Pancreas (tissue), 10 donors: ENCODE measurements around the gene CHMP6. TPM values are rescaled to one million over a fixed set of nuclear protein-coding genes. Genes with fewer than 3 reads are reported as not detected.

Experiments
- ATAC-seq, 4 donors: fragments of 200-7000 bp; cut with Tn5 transposase; one replicate each; pipeline versions ENCODE4 v1.8.0 to v1.9.1; 2020; ENCODE audit warnings: mild to moderate bottlenecking in 4 of 4, moderate library complexity in 4 of 4
- DNase-seq, 6 donors: peaks; one replicate each; pipeline ENCODE4 v3.0.0-alpha.2; 2020
- FAIRE-seq: peaks from 2 replicates; lab custom pipeline; 2012; peaks lifted over from hg19 to GRCh38; lab: Jason Lieb, UNC
- H3K27ac ChIP-seq, 4 donors: fragments of 200-600 bp; sonication (generic); 1 replicate in 3 of 4; 2 replicates in 1 of 4; pipeline versions ENCODE4 v1.5.0 to v1.8.0; 2020
- H3K27me3 ChIP-seq, 4 donors: fragments of 200-600 bp; one replicate each; pipeline ENCODE4 v1.8.0; 2021
- H3K36me3 ChIP-seq, 3 donors: fragments of 200-600 bp; sonication (generic) in 1 of 3; one replicate each; pipeline versions ENCODE4 v1.5.0 to v1.8.0; 2020 to 2021
- H3K4me1 ChIP-seq, 3 donors: fragments of 200-600 bp; one replicate each; pipeline ENCODE4 v1.8.0; 2021
- H3K4me3 ChIP-seq, 4 donors: fragments of 200-600 bp; sonication (generic) in 2 of 4; one replicate each; pipeline versions ENCODE4 v1.5.0 to v1.8.0; 2020 to 2021
- H3K9me3 ChIP-seq, 4 donors: fragments of 200-600 bp; one replicate each; pipeline ENCODE4 v1.8.0; 2021
- WGBS, 2 donors: extraction: QIAGEN DNeasy Blood & Tissue Kit; methylation state at CpG; one replicate each; pipeline ENCODE4 v1.1.7; 2013; 5-methylcytosine and 5-hydroxymethylcytosine counted together
- intact Hi-C, 3 donors: fragments of 100-400 bp; cut with DNase I; formaldehyde crosslinking; loops; one replicate each; pipeline versions ENCODE4 v1.11.1 to v1.14.2; 2022
- polyA plus RNA-seq, 2 donors: library from polyadenylated mRNA; stranded (reverse); fragments of 200-250 nt; gene quantifications; one replicate each; pipeline ENCODE4 v1.2.3, GENCODE V29; 2013
- total RNA-seq, 6 donors: library from RNA; stranded (reverse); fragmentation: NEBNext Ultra II Directional in 4 of 6; extraction: Animal tissue kit (Norgen Biotek cat#: 25700) in 4 of 6; gene quantifications; one replicate each; pipeline versions ENCODE4 v1.2.1 to v1.2.4, GENCODE V29; 2021 to 2023
- TF ChIP-seq, protein P1 (sequence below), 4 donors: fragments of 200-600 bp; sonication (generic) in 3 of 4; IDR thresholded peaks; one replicate each; pipeline versions ENCODE4 v1.5.0 to v1.8.0; 2021; ENCODE audit warnings: antibody characterized with exemption in 4 of 4
- donor health status: healthy with polysubstance abuse.
- donor health status: DM: no; HTN: no; CAD: no; lungs with moderate emphysema.
- donor health status: DM: no; HTN: no; CAD: no.
- donor health status: control.
- donor health status: control.
- donor health status: Bipolar disorder and iron deficiency.
- donor health status: DM: yes; HTN: yes; CAD: no.
- donor health status: DM: no; HTN: no; CAD: no.
- donor health status: DM: no; HTN: no; CAD: no.
- donor health status: DM: yes; HTN: yes; CAD: no.

CHMP6 gene
- total and polyA plus RNA-seq, 8 donors, result 9.5 to 30.8 (median 13.8) TPM

DNA sequence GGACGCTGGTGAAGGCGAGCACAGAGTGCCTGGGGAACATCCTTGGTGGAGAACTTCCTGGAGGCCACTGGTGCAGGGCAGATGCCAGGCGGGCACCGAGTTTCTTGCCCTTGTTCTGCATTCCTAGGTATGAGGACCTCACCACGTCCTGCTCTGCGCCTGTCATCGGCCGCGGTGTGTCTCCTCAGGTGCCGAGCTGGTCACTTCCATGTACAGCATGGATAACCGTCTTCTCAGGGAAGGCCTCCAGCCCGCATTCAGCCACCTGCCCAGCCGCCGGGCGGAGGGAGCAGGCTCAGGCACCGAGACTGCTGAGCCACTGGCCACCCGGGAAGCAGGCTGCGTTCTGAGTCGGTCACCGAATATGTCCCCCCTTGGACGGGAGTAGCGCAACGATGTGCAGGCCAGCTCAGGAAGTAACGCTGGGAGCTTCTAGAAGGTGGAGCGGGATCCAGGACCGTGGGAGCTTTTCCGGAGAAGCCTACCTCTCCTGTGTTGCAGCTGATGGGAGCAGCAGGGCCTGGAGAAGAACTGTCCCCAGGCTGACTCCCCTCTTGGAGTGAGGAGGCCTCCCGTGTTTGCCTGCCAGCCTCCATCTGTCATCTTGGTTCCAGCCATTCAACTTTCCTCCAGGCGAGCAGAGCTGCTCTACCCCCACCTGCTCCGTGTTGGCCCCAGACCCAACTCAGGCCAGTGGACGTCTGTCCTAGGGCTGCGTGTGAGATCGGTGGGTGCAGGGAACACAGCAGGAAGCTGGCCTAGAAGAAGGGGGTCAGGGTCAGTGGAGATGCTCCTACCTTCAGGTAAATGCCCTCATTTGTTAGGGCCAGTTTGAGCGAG lies 41.2 kb downstream of the CHMP6 start:
- Histone ChIP-seq H3K9me3 (no peaks in the 10 kb centered on the region), H3K4me1 (peaks cover 2 to 14% (median 11%) of the 10 kb centered on the region in 3 donors), H3K36me3 (no peaks in the 10 kb centered on the region), H3K27ac (no peak overlapping the region), H3K4me3 (no peak overlapping the region), H3K27me3 (no peaks in the 10 kb centered on the region)
- 87 to 88% methylated on average over 34 of the region's 34 CpGs for WGBS, 2 donors
- FAIRE-seq, result no peak
- TF ChIP-seq, protein P1, sequence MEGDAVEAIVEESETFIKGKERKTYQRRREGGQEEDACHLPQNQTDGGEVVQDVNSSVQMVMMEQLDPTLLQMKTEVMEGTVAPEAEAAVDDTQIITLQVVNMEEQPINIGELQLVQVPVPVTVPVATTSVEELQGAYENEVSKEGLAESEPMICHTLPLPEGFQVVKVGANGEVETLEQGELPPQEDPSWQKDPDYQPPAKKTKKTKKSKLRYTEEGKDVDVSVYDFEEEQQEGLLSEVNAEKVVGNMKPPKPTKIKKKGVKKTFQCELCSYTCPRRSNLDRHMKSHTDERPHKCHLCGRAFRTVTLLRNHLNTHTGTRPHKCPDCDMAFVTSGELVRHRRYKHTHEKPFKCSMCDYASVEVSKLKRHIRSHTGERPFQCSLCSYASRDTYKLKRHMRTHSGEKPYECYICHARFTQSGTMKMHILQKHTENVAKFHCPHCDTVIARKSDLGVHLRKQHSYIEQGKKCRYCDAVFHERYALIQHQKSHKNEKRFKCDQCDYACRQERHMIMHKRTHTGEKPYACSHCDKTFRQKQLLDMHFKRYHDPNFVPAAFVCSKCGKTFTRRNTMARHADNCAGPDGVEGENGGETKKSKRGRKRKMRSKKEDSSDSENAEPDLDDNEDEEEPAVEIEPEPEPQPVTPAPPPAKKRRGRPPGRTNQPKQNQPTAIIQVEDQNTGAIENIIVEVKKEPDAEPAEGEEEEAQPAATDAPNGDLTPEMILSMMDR (IDR thresholded peaks at IDR 0.05), result no peak
- intact Hi-C loops, result no loop called here
- ATAC-seq, result no peak
- peak in 2 of 6 donors; percentile 32 to 70 for DNase-seq

DNA sequence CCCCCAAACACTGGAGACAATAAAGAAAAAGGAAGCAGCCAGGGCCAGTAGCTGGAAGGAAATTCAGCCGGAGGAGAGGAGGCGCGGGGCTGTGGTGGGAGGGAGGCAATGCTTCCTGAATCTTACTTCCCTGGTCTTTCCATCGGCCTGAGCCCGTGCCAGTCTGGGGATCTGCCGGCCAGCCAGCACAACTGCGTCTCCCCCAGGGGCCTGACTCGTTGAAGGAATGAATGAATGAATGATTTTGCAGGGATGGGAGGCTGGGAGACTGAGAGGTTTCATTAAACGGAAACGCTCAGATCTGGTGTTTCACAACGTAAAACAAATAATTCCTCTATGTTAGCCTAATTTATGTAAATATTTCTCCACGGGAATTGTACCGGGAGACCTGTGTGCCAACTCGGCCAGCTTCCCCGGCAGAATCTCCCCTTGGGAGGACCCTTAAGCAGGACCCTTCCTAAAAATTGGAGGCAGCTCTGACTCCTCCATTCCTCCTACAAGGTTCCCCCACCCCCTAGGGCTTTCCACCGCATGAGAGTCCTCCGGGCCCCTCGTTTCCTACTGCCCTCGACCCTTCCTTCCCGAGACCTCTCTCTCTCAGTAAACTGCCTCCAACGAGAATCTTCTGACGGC lies 42.0 kb downstream of the CHMP6 start:
- Histone ChIP-seq H3K4me3 (peak overlapping the region; percentile 35 to 60 (median 46)), H3K9me3 (no peaks in the 10 kb centered on the region), H3K27ac (no peak overlapping the region), H3K4me1 (peaks cover 9 to 21% (median 19%) of the 10 kb centered on the region in 3 donors), H3K36me3 (no peaks in the 10 kb centered on the region), H3K27me3 (no peaks in the 10 kb centered on the region)
- 22 to 23% methylated on average over 22 of the region's 22 CpGs for WGBS, 2 donors
- ATAC-seq (no peak), FAIRE-seq (no peak), DNase-seq (peak in 3 of 6 donors; percentile 26 to 58 (median 52))
- intact Hi-C loops, result no loop called here
- TF ChIP-seq, protein P1 (IDR thresholded peaks at IDR 0.05), result no peak

DNA sequence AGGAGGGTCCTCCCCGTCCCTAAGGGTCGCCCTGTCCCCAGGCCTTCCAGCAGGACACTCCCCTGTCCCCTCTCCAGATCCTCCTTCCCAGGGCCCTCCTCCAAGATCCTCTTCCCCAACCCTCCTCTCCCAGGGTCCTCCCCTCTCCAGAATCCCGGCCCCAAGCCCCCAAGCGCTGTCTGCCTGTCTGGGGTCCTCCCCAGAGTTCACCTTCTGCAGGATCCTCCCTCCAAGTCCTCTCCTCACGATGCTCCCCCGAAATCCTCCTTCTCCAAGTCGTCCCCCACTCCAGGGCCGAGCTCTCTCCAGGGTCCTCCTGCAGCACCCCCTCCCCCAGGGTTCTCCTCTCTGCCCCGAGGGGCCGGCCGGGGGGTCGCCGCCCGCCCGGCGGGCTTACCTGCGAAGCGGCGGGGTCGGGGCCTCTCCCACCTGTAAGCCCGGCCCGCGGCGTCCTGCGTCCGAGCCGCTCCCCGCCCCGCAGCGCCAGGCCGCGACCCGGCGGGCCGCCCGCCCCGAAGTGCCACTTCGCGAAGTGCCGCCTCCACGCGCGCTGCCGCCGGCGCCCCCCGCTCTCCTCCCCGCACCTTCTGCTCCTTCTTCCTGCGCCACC lies 42.6 kb downstream of the CHMP6 start:
- TF ChIP-seq, protein P1 (IDR thresholded peaks at IDR 0.05), result no peak
- ATAC-seq, result peak; percentile 1 to 30 (median 9)
- H3K36me3 ChIP-seq, result no peaks in the 10 kb centered on the region
- DNase-seq, result no peak
- no peaks in the 10 kb centered on the region for H3K9me3 ChIP-seq
- H3K4me3 ChIP-seq, result peak overlapping the region; percentile 35 to 60 (median 46)
- WGBS, 2 donors, result 2% methylated on average over 28 to 49 of the region's 49 CpGs
- intact Hi-C loops, result no loop called here
- peaks cover 11 to 27% (median 23%) of the 10 kb centered on the region in 3 donors for H3K4me1 ChIP-seq
- no peak overlapping the region for H3K27ac ChIP-seq
- H3K27me3 ChIP-seq, result no peaks in the 10 kb centered on the region
- FAIRE-seq, result no peak

DNA sequence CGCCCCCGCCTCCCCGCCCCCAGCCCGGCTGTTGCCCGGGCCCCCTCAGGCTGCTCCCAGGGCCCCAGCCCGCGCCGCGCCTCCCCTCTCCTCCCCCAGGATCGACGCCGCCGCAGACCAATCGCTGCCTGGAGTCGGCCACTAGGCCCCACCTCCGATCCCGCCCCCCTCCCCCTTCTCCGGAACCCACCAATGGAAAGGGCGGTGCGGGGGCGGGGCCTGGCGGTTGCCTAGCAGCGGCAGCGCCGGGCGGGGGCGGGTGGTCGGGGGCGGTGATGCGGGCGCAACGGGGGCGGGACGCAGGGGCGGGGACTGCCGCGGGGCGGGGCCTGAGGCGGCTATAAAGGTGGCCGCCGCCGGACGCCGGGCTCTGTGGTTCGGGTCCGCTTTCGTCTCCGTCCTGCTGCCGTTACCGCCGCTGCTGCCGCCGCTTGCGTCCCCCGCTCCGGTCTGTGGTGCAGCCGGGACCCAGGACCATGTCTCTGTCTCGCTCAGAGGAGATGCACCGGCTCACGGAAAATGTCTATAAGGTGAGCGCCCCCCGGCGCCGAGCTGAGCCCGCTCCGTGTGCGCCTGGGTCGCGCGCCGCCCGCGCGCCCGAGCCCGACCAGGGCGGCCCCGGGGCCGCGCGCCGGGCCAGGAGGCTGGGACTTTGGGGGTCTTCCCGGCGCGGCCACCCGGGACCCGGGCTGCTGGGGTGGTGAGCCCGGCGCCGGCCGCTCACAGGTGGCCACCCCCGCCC lies 43.3 kb downstream of the CHMP6 start, which contains the start of gene BAIAP2:
Gene BAIAP2, plus strand, starts transcription at position 373 of the 742 bp plus-strand sequence. Its CDS starts 104 bp downstream, at position 477.
- Histone ChIP-seq H3K9me3 (no peaks in the 10 kb centered on the region), H3K4me3 (peak within 1 kb of the TSS; percentile 35 to 60 (median 46)), H3K4me1 (peaks cover 11 to 27% (median 23%) of the 10 kb centered on the region in 3 donors), H3K27me3 (no peaks in the 10 kb centered on the region), H3K27ac (no peak within 1 kb of the TSS), H3K36me3 (no peaks in the 10 kb centered on the region)
- TF ChIP-seq, protein P1 (IDR thresholded peaks at IDR 0.05), result no peak
- WGBS, 2 donors, result 1% methylated on average over 18 to 92 of the region's 92 CpGs
- ATAC-seq (peak; percentile 71 to 83 (median 78)), DNase-seq (peak; percentile 94 to 100 (median 98)), FAIRE-seq (no peak)
- intact Hi-C loops, result no loop called here
